Measurements from ENCODE around the gene PRR30.

PRR30 gene

GRCh38 chr2:27102329-27102728 lies 36.9 kb downstream of the PRR30 start:
- Mint-ChIP-seq H3K27me3 (peaks cover 3% of the 10 kb centered on the region), H3K4me1 (ENCODE audit: low read depth) (no peaks in the 10 kb centered on the region), H3K27ac (no peak overlapping the region), H3K4me3 (no peak overlapping the region), H3K9me3 (no peaks in the 10 kb centered on the region), H3K36me3 (ENCODE audit: low read depth) (no peaks in the 10 kb centered on the region)

- H3K4me3 Mint-ChIP-seq: no peak overlapping the region
- H3K4me1 Mint-ChIP-seq (ENCODE audit: low read depth): peaks cover 10% of the 10 kb centered on the region
- H3K9me3 Mint-ChIP-seq: no peaks in the 10 kb centered on the region
- no peaks in the 10 kb centered on the region for H3K36me3 Mint-ChIP-seq (ENCODE audit: low read depth)
- no peak overlapping the region for H3K27ac Mint-ChIP-seq
- H3K27me3 Mint-ChIP-seq: no peaks in the 10 kb centered on the region
Measured at GRCh38 chr2:27100036-27100435, 39.2 kb downstream of the PRR30 start.

GRCh38 chr2:27099334-27099955 lies 39.8 kb downstream of the PRR30 start:
- Mint-ChIP-seq H3K4me3 (no peak overlapping the region), H3K4me1 (ENCODE audit: low read depth) (peaks cover 10% of the 10 kb centered on the region), H3K27me3 (no peaks in the 10 kb centered on the region), H3K27ac (no peak overlapping the region), H3K36me3 (ENCODE audit: low read depth) (no peaks in the 10 kb centered on the region), H3K9me3 (no peaks in the 10 kb centered on the region)

- Mint-ChIP-seq H3K4me1 (ENCODE audit: low read depth) (peaks cover 10% of the 10 kb centered on the region), H3K27ac (no peak overlapping the region), H3K27me3 (no peaks in the 10 kb centered on the region), H3K36me3 (ENCODE audit: low read depth) (no peaks in the 10 kb centered on the region), H3K4me3 (no peak overlapping the region), H3K9me3 (no peaks in the 10 kb centered on the region)
Measured at GRCh38 chr2:27097341-27097740, 41.9 kb downstream of the PRR30 start.

GRCh38 chr2:27096748-27097297 lies 42.4 kb downstream of the PRR30 start:
- no peak overlapping the region for H3K4me3 Mint-ChIP-seq
- H3K27ac Mint-ChIP-seq: peak overlapping the region; percentile 0
- peaks cover 10% of the 10 kb centered on the region for H3K4me1 Mint-ChIP-seq (ENCODE audit: low read depth)
- no peaks in the 10 kb centered on the region for H3K27me3 Mint-ChIP-seq
- no peaks in the 10 kb centered on the region for H3K36me3 Mint-ChIP-seq (ENCODE audit: low read depth)
- no peaks in the 10 kb centered on the region for H3K9me3 Mint-ChIP-seq

- no peaks in the 10 kb centered on the region for H3K9me3 Mint-ChIP-seq
- H3K27ac Mint-ChIP-seq: no peak overlapping the region
- peaks cover 10% of the 10 kb centered on the region for H3K4me1 Mint-ChIP-seq (ENCODE audit: low read depth)
- no peaks in the 10 kb centered on the region for H3K27me3 Mint-ChIP-seq
- H3K36me3 Mint-ChIP-seq (ENCODE audit: low read depth): no peaks in the 10 kb centered on the region
- peak overlapping the region; percentile 37 for H3K4me3 Mint-ChIP-seq
Measured at GRCh38 chr2:27095745-27096651, 43.2 kb downstream of the PRR30 start.

GRCh38 chr2:27095427-27095744 lies 43.8 kb downstream of the PRR30 start:
- Mint-ChIP-seq H3K27me3 (no peaks in the 10 kb centered on the region), H3K4me1 (ENCODE audit: low read depth) (peaks cover 10% of the 10 kb centered on the region), H3K36me3 (ENCODE audit: low read depth) (no peaks in the 10 kb centered on the region), H3K27ac (no peak overlapping the region), H3K9me3 (no peaks in the 10 kb centered on the region), H3K4me3 (no peak overlapping the region)

GRCh38 chr2:27094353-27094984 lies 44.7 kb downstream of the PRR30 start:
- no peaks in the 10 kb centered on the region for H3K36me3 Mint-ChIP-seq (ENCODE audit: low read depth)

GRCh38 chr2:27093430-27094352 lies 45.5 kb downstream of the PRR30 start:
- Mint-ChIP-seq H3K27ac (no peak overlapping the region), H3K9me3 (no peaks in the 10 kb centered on the region), H3K36me3 (ENCODE audit: low read depth) (no peaks in the 10 kb centered on the region), H3K27me3 (no peaks in the 10 kb centered on the region), H3K4me1 (ENCODE audit: low read depth) (peaks cover 10% of the 10 kb centered on the region), H3K4me3 (no peak overlapping the region)

More at GRCh38 chr2:27094353-27094984, 44.7 kb downstream of the PRR30 start:
- no peak overlapping the region for H3K4me3 Mint-ChIP-seq
- H3K4me1 Mint-ChIP-seq (ENCODE audit: low read depth): peaks cover 10% of the 10 kb centered on the region
- no peak overlapping the region for H3K27ac Mint-ChIP-seq
- no peaks in the 10 kb centered on the region for H3K27me3 Mint-ChIP-seq
- H3K9me3 Mint-ChIP-seq: no peaks in the 10 kb centered on the region

GRCh38 chr2:27092696-27093429 lies 46.3 kb downstream of the PRR30 start:
- H3K27me3 Mint-ChIP-seq: no peaks in the 10 kb centered on the region
- no peaks in the 10 kb centered on the region for H3K36me3 Mint-ChIP-seq (ENCODE audit: low read depth)
- no peak overlapping the region for H3K4me3 Mint-ChIP-seq
- H3K4me1 Mint-ChIP-seq (ENCODE audit: low read depth): peaks cover 10% of the 10 kb centered on the region
- no peak overlapping the region for H3K27ac Mint-ChIP-seq
- H3K9me3 Mint-ChIP-seq: no peaks in the 10 kb centered on the region

GRCh38 chr2:27091746-27092695 lies 47.2 kb downstream of the PRR30 start:
- H3K27ac Mint-ChIP-seq: no peak overlapping the region
- H3K4me1 Mint-ChIP-seq (ENCODE audit: low read depth): peaks cover 19% of the 10 kb centered on the region
- no peaks in the 10 kb centered on the region for H3K9me3 Mint-ChIP-seq
- H3K27me3 Mint-ChIP-seq: no peaks in the 10 kb centered on the region
- H3K36me3 Mint-ChIP-seq (ENCODE audit: low read depth): no peaks in the 10 kb centered on the region
- H3K4me3 Mint-ChIP-seq: no peak overlapping the region

- H3K27ac Mint-ChIP-seq: no peak overlapping the region
Measured at GRCh38 chr2:27089111-27089954, 49.9 kb downstream of the PRR30 start.

More at GRCh38 chr2:27089111-27089954, 49.9 kb downstream of the PRR30 start:
- Mint-ChIP-seq H3K4me1 (ENCODE audit: low read depth) (peaks cover 20% of the 10 kb centered on the region), H3K36me3 (ENCODE audit: low read depth) (no peaks in the 10 kb centered on the region), H3K9me3 (no peaks in the 10 kb centered on the region), H3K4me3 (no peak overlapping the region), H3K27me3 (no peaks in the 10 kb centered on the region)
